Activated CD4-positive, alpha-beta T cell treated with anti-CD3 and anti-CD28 coated beads for 24 hours (primary cell): ENCODE results near the gene SIPA1L3.
"Not testable (repeated sequence)": the region's sequence is repeated elsewhere in the genome, so short reads cannot be mapped to it uniquely, and the experiment has no call there.

Experiments
- DNase-seq, 2 donors: peaks; one replicate each; pipeline ENCODE4 v3.0.0-alpha.2; 2020; ENCODE audit warnings: low read depth in 2 of 2

Gene SIPA1L3

DNA sequence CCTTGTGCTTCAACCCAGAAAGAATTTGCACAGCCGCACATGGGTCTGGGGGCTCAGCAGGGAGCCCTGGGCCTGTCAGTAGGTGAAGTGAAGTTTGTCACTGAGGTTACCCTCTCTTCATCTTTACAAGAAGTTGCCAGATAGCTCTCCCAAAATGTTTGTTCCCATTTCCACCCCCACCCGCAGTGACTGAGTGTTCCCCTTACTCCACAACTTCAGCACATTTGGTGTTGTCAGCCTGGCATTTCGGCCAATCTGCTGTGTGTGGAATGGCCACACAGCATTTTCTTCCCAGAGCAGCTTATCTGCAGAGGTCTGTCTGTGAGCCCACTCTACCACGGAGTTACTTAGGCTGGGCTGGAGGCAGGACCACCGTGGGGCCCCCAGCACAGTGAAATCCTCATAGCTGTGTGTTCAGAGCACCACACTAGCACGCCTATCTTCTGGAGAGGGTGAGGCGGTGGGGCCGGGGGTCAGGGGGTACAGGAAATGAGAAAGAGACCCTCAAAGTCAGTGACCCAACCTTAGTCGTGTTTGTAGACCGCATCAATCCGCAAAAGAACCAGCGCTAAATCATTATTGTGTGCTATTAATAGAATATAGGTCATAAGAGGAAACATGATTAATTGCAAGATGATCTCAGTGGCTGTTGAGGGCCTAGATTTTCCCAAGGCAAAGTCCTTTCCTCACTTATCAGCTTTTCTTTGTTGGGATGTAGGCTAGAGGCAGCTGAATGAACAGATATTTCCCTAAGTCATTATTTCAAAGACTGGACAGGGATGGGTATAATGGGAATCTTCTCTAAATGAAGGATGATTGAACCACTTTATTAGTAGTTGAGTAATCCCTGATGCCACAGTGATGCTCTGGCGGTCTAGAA is 116.0 kb downstream of the SIPA1L3 start:
- no peak for DNase-seq

GRCh38 chr19:38023671-38024541 is 116.9 kb downstream of the SIPA1L3 start:
- no peak for DNase-seq

DNA sequence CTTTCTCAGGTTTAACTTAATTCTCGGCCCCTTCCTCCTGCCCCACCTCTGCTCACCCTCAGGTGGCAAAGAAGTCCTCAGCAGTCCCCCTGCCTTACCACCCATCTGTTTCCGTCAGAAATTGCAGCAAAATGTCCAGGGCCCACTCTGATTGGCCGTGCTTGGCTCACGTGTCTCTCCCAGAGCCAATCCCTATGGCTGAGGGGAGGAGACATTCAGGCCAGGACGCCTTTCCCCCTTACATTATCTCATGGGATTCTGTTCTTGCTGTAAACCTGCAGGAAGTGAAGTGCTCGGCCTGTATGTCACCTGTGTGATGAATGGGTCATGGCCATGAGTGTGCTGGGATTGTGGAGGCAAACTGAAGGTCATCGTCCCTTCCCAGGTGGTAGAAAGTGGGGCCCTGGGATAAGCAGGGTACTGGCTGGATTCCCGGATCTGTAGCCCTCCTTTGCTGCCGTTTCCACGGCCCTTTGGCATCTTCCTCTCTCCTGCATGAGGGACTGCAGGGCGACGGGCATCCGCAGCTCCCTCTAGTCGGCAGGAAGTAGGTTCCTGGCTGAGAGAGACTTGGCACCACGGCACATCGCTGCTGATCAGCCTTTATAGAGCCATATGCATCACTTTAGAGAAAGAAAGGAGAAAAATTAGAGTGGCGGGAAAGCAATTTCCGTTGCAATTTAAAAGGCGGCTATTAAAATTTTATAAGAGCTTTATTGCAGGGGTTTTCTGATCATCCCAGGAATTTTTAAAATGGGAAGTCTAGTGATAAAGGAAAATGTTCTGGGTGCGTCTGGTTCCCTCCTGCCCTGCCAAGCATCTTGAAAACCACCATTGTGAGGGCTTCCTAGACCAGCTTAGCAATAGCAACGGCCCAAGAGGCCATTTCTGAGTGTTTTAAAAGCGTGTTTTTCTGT is 118.2 kb downstream of the SIPA1L3 start:
- no peak for DNase-seq

- DNase-seq, result no peak
Observed at GRCh38 chr19:38025909-38026307, 118.9 kb downstream of the SIPA1L3 start.

GRCh38 chr19:38028913-38029510 is 122.0 kb downstream of the SIPA1L3 start:
- DNase-seq, result no peak

DNA sequence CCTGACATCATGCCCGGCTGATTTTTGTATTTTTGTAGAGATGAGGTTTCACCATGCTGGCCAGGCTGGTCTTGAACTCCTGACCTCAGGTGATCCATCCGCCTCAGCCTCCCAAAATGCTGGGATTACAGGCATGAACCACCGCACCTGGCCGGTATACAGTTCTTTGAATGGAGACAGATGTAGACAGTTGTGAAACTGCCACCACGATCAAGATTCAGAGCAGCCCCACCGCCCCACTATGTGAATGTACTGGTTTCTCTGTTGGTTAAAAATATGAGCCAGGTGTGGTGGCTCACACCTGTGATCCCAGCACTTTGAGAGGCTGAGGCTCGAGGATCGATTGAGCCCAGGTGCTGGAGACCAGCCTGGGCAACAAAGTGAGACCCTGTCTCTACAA is 123.0 kb downstream of the SIPA1L3 start:
- not testable (repeated sequence) for DNase-seq

DNA sequence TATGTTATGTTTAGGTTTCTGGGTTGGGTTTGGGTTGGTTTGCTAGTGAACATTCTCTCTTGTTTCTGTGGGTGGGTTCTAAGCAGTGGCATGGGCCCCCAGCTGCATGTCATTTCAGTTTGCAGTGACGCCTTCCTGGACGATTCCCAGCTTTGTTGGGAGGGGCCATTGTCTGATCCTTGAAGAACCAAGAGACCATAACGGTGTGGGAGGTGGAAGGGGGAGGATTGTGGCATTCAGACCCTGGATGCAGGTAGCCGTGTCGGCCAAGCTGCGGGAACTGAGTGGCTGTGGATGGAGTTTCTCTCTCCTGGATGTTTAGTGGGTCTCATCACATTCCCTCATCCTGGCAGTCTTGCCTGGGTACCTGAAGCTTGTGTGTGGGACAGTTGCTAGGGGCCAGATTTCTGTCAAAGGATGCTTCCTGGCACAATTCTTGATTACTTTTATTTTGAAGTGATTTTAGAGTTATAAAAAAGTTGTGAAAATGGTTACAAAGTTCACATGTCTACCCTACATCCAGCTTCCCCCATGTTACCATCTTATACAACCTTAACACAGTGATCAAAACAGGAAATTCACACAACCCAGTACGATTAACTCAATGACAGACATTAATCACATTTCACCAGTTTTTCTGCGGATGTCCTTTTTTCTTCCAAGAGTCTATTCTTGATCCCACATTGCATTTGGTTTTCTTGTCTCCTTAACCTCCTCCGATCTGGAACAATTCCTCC is 123.8 kb downstream of the SIPA1L3 start:
- no peak for DNase-seq

GRCh38 chr19:38031423-38031770 is 124.4 kb downstream of the SIPA1L3 start:
- no peak for DNase-seq

- DNase-seq, result no peak
Observed at GRCh38 chr19:38032151-38032550, 125.1 kb downstream of the SIPA1L3 start.

GRCh38 chr19:38032951-38033350 is 125.9 kb downstream of the SIPA1L3 start:
- DNase-seq, result no peak

GRCh38 chr19:38033658-38034491 is 126.9 kb downstream of the SIPA1L3 start:
- DNase-seq, result no peak

DNA sequence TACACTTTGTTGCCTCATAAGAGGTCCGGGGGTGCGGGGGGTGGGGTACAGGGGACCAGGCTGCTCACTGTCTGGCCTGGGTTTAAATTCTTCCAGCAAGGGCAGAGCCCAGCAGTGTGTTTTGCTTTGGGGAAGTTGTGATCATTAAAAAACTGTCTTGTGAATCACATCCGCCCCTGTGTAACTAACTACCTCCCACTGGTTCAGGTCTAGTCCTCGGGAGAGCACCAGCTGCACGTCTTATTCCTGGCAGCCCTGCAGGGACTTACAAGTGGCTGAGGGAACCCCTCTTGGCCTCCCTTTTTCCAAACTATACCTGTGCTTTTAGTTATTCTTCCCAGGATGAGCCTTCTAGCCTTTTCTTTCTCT is 127.5 kb downstream of the SIPA1L3 start:
- DNase-seq, result no peak

GRCh38 chr19:38035515-38036495 is 128.8 kb downstream of the SIPA1L3 start:
- no peak for DNase-seq

DNA sequence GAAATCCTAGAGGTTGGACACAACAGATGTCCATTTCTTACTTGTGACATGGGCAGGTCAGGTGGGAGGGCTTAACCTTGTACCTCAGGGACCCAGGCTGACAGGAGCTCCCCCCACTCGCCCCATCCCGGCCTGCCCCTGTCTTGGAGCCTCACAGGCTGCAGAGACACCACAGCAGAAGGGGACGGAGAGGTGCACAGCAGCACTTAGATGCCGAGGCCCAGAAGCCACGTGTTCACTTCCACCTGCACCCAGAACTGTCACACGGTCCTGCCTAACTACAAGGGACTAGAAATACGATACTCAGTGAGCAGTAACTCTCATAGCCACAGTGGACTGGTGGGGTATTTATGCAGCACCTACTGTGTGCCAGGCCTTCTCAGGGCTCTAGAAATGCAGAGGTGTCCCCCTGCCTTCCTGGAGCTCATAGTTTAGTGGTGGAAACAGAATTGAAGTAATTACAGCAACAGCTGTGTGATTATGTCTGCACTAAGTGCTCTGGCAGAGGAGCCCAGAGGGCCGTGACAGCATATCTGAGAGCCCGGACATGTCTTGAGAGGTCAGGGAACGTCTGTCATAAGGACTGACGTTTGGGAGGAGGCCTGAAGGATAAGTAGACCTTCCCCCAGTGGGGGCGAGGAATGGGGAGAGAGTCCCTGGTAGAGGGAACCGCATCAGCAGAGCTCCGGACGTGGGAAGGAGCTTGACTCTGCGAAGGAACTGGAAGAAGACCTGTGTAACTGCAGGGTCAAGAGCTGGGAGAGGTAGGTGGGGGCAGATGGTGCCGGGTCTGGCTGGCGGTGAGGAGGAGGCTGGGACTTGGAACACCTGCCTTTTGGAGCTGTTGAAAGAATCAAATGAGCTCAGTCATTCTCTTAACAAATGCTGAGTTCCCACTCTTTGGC is 130.0 kb downstream of the SIPA1L3 start:
- no peak for DNase-seq

DNA sequence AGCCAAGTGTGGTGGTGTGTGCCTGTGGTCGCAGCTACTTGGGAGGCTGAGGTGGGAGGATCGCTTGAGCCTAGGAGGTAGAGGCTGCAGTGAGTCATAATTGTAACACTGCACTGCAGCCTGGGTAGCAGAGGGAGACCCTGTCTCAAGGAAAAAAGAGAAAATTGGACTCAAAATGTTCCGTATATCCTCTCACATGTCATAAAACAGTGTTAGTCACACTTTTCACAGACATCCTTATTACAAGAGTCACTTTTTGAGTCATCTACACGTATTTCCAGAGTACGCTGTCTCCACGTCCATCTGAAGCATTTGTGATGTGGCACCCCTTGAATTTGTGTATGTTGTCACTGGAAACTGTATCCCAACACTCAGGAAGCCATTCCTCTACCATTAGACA is 133.0 kb downstream of the SIPA1L3 start:
- DNase-seq, result no peak

- no peak for DNase-seq
Observed at GRCh38 chr19:38042132-38042531, 135.1 kb downstream of the SIPA1L3 start.

- DNase-seq, result no peak
Observed at GRCh38 chr19:38043649-38044144, 136.7 kb downstream of the SIPA1L3 start.
